Measurements from ENCODE around the gene TMEM185B.

GRCh38 chr2:120252225-120253020 is 29.2 kb upstream of the TMEM185B start, which contains the start of gene RALB:
- TF ChIP-seq CTCF (IDR thresholded peaks at IDR 0.05) (no peak), POLR2A (IDR thresholded peaks at IDR 0.05) (peak in 1 of 4 donors; percentile 28)
